Stimulated activated CD4-positive, alpha-beta T cell treated with anti-CD3 and anti-CD28 coated beads, Interleukin-12 subunit alpha, Interleukin-12 subunit beta, amount 100 ng/mL, for 48 hours (primary cell): Measurements from ENCODE around the gene BTAF1.
"Not testable (repeated sequence)": the region's sequence is repeated elsewhere in the genome, so short reads cannot be mapped to it uniquely, and the experiment has no call there.

Source experiments
- DNase-seq, 3 donors: peaks; one replicate each; pipeline ENCODE4 v3.0.0-alpha.2; 2020; ENCODE audit warnings: low read depth in 2 of 3, low spot score in 1 of 3

The BTAF1 gene

DNA sequence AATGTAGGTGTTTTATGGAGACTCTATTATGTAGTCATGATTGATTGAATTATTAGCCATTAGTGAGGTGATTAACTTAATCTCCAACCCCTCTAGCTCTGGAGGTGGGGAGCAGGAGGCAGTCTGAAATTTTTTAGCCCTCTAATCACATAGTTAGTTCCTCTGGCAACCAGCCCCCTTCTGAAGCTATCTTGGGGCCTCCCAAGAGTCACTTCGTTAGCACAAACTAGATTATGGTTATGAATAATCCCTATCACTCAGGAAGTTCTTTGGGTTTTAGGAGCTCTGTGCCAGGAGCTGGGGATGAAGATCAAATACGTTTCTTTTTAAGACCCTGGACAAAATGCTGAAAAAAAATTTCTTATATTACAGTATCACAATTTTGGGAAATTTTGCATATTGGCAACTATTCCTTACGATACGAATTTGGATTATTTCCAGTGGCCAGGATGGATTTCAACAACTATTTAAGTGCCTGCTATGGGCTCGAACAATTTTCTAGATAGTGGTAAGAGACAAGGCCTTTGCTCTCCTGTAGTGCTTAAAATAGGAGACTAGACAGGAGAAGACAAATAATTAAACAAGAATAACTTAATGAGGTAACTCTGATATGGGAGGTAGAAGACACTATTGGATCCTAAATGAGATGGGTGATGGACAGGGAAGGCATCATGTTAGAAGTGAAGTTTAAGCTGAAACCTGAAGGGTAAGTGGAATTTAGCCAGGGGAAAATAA lies 52.9 kb downstream of the BTAF1 start:
- no peak for DNase-seq

- no peak for DNase-seq
Observed at GRCh38 chr10:91977491-91977890, 53.9 kb downstream of the BTAF1 start.

GRCh38 chr10:91978585-91978984 lies 55.0 kb downstream of the BTAF1 start:
- DNase-seq, result no peak

GRCh38 chr10:91980319-91980718 lies 56.7 kb downstream of the BTAF1 start:
- no peak for DNase-seq

DNA sequence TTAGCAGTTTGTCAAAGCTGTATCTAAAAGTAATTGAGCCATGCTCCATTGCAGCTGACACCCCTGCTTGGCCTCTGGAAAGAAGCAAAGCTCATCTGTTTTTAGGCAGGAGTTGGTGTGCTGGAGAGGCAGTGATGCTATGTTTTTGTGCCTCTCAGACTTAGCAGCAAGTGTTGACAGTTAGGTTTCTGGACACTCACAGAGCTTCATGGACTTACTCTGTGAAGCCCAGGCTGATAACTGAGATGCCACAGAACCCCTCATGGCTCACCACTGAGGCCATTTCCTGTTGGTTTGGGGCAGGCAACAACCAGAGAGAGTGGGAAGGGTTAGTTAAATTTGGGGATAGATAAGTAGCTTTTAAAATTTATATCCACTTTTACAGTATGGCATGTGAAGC lies 59.8 kb downstream of the BTAF1 start:
- no peak for DNase-seq

- no peak for DNase-seq
Observed at GRCh38 chr10:91987397-91988037, 63.9 kb downstream of the BTAF1 start.

GRCh38 chr10:91992031-91992430 lies 68.5 kb downstream of the BTAF1 start:
- no peak for DNase-seq

- DNase-seq, result no peak
Observed at GRCh38 chr10:91996266-91996665, 72.7 kb downstream of the BTAF1 start.

DNA sequence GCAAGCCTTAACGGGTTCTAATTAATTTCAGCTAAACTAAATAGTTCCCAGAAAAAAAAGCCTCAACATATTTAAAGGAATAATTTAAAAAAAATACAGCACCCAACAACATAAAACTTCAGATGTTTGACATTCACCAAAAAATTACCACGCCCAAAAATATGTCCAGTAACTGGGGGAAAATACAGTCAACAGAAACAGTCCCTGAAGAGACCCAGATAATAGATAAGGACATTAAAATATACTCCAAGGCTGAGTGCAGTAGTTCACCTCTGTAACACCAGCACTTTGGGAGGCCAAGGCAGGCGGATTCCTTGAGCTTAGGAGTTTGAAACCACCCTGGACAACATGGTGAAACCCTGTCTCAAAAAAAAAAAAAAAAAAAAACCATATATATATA lies 78.0 kb downstream of the BTAF1 start:
- no peak for DNase-seq

DNA sequence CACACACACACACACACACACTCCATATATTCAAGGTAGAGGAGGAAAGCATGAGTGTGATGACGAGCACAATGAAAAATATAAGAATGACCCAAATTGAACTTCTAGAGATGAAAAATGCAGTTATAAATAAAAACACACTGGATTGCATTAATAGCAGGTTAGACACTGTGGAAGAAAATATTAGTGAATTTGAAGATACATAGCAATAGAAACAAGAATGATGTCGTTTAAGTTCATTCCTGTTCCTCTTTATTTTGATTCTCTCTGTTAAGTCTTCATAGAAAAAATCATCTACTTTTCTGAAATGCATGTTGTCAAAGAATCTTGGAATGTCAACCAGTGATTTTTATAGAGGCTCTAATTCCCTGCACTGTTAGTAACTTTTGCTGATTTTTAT lies 78.4 kb downstream of the BTAF1 start:
- DNase-seq, result no peak

GRCh38 chr10:92003258-92003657 lies 79.7 kb downstream of the BTAF1 start:
- no peak for DNase-seq

DNA sequence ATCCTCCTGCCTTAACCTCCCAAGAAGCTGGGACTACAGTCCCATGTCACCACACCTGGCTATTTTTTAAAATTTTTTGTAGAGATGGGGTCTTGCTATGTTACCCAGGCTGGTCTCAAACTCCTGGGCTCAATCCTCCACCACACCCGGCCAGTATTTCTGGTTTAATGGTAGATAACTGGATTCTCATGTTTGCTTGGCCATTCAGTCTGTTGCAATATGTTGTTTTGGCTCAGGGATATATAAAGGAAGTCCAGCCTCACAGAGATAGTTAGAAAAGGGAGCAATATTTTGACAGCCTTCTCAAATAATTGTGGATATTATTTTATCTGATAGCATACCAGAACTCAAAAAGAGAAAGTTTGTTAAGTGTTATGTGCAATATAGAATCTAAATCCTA lies 82.4 kb downstream of the BTAF1 start:
- DNase-seq, result no peak

DNA sequence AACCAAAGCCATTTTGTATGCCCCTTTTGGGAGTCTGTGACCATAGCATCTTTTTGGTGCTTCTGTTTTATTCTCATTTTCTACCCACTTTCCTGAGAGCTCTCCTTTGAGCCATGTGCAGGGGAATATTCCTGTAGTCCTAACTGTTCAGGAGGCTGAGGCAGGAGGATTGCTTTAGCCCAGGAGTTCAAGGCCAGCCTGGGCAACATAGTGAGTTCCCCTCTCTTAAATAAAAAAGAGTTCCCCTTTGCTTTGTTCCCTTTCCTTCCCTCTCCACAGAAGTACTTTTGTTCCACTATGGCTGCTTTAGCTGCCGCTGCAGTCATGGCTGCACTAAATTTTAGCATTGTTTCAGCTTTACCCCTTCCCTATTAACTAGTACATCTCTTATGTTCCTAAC lies 85.9 kb downstream of the BTAF1 start:
- DNase-seq, result no peak

DNA sequence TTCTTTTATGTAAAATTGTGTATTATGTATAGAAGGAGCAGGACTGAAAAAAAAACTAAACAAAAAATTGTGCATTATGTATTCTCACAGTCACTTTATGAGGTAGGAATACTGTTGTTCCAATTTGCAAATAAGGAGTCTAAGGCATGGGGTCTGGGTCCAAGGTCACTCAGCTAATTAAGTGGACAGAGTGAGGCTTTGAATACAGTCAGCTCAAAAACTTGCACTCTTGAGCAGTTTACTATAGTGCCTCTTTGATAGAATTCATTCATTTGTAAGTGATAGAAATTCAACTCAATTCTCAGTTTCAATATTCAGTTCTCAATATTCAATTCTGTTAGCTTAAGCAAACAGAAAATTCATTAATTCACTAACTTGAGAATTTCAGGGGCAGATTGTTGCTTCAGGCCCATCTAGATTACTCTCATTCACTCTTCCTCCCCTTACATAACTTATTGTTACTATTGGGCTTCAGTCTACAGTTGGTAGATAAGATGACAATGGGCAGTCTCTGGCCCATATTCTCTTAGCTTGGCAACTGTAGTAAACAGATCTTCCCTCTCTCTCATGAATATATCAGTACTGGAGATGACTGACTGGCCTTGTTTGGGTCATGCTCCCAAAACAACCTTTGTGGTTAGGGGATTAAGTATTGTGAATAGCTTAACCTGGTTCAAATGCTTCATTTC lies 86.6 kb downstream of the BTAF1 start:
- no peak for DNase-seq

DNA sequence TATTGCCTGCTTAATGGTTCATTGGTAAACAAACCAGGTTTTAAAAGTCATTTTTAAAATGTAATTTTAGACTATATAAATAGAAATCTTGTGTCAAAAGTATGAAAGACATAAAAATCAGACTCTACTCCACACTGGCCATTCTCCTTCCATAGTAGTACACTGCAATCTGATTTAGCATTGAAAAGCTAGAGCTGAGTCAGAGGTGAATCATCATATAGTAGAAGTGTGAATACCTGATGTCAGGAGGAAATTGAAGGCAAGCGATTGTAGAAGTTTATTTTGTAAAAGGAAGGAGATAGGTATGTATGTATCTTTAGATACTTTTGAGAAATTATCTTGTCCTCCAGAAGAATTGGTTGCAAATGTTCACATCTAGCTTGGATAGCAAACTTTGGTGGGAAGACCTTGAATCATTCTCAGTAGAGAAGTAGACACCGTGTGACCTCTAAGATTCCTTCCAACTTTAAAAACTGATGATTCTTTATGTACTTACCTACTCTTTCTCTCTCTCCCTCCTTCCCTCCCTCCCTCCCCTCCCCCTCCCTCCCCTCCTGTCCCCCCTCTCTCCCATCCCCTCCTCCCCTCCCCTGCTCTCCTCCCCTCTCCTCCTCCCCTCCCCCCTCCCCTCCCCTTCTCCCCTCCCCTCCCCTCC lies 88.1 kb downstream of the BTAF1 start:
- peak in 1 of 3 donors; percentile 3 for DNase-seq

DNA sequence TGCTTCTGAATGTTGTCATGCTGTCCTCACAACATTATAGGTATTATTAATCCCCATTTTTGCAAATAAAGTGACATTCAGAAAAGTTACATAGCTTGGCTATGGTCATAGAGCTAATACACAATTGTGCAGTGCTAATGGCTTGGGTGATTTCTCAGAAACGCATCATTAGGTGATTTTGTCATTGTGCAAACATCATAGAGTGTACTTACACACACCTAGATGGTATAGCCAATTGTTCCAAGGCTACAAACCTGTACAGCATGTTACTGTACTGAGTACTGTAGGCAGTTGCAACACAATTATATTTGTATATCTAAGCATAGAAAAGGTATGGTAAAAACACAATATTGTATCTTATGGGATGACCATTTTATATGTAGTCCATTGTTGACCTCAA lies 91.0 kb downstream of the BTAF1 start:
- DNase-seq, result no peak

GRCh38 chr10:92024700-92025099 lies 101.1 kb downstream of the BTAF1 start:
- DNase-seq, result no peak

- DNase-seq, result not testable (repeated sequence)
Observed at GRCh38 chr10:92025340-92025739, 101.8 kb downstream of the BTAF1 start.

DNA sequence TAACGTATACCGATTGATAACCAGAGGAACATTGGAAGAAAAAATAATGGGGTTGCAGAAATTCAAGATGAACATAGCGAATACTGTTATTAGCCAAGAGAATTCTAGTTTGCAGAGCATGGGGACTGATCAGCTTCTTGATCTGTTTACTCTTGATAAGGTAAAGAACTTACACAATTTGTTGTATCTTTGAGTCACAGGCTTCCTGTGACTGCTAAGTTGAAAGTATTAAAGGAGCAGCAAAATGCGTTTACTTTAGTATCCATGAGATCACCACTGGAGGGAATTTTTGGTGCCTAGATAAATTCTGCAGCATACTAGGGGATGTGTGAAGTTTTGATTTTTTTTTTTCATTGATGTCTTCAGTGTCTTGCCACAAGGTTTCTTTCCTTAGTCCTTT lies 103.6 kb downstream of the BTAF1 start:
- DNase-seq, result no peak

GRCh38 chr10:92031580-92031979 lies 108.0 kb downstream of the BTAF1 start:
- DNase-seq, result no peak

- not testable (repeated sequence) for DNase-seq
Observed at GRCh38 chr10:92033070-92033469, 109.5 kb downstream of the BTAF1 start.

- no peak for DNase-seq
Observed at GRCh38 chr10:92038949-92039348, 115.4 kb downstream of the BTAF1 start.
